ENCODE results near the gene SLC7A9.

- no peak for TF ChIP-seq CTCF (IDR thresholded peaks at IDR 0.05)
- TF ChIP-seq POLR2A (IDR thresholded peaks at IDR 0.05): no peak
Measured at GRCh38 chr19:32808236-32808635, 61.3 kb downstream of the SLC7A9 start.
